Fibroblast of skin of scalp (primary cell): ENCODE data around the gene CDC6.
A peak's percentile ranks its signal among the peaks of the same experiment; 100 is the strongest.

Experiments used
- DNase-seq: peaks from one replicate; pipeline ENCODE4 v3.0.0-alpha.2; 2013

Gene CDC6

DNA sequence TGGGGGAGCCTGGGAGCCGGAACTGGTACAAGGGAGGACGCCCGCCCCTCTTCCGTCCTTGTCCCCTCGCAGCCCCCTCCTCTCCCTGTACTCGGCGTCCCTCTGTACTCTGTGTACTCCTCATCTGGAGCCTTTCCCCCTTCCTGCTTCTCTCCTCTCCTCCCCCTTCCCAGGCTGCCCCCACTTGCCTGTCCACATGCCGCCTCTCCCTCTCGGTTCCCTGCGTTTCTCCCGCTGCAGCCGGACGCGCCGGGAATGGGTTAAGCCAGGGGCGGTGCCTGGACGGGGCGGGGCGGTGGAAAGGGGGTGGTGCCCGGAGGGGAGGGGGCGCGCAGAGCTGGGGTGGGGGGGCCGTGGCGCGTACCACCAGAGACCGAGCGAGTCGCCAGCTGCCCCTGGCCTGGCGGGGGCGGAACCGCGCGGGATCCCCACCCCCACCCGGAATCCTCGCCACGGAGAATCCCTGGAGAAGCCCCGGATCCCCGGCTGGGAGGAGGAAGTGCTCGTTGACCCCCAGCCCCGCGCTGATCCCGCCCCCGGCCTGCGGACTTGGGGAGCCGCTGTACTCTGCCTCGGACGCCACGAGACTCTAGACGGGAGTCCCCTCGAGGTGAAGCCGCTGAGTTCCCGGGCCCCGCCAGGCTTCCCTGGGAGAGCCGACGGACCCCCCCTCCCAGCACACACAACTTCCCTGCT lies 54.3 kb downstream of the CDC6 start:
- peak; percentile 58 for DNase-seq

DNA sequence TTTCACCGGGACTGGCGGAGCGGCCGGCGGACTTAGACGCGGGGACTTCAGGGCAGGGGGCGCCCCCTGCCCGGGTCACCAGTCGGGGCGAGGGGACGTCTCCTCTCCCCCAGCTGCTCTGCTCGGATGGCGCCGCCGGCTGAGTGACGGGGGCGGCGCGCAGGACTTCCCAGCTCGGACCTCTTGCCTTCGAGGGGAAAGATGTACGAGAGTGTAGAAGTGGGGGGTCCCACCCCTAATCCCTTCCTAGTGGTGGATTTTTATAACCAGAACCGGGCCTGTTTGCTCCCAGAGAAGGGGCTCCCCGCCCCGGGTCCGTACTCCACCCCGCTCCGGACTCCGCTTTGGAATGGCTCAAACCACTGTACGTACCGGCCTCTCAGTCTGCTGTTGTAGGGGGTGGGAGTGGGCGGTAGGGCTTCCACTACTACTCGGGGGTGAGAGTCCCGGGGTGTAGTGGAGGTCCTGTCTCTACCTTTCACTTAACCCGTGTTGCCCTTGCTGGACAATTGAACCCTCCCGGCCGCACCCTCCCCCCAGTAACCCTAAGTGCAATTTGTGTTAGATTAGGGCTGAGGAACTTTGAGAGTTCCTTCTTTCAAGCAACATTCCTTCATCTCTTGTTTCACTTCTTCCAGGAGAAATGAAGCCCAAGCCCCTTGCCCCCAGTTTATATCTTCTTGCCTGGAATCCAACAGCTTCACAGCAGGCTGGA lies 55.0 kb downstream of the CDC6 start:
- no peak for DNase-seq

DNA sequence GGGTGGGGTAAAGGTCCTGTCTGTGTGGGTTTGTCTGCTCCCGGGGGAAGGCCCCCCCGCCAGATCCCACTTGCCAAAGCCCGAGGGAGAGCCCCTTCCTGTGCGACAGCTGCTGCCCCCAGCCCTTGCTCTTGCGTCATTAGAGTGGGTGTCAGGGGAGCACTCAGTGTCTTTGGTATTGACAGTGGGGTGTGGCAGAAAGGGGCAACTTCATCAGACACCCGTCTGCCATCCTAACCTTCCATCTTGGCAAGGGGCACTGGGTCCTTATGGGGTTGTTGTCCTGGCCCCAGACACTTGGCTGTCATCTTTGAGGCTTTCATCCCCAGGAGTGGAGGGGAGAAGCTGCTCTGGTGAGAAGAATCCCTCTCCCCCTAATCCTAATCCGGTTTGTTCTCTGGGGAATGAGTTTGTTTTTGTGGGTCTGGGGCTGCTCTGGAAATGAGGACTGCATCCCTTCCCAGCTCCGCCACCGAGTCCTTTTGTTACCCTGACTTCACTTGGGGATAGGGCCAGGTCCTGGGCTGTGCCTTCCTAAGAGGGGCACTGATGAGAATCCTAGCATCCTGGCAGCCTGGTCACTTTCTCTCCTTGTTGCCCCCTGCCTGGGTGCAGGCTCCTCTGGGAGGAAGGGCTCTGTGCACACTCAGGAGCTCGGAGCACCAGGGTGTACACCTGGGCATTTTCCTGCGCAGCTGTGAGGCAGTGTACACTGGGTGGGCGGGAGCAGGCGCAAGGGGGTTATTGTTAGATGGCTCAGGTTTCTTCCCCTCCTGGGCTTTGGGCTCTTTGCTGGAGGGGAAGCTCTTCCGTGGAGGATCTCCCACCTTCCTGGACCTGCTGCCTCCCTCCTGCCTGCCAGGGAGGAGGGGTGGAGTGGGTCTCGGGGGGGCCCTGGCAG lies 55.8 kb downstream of the CDC6 start:
- no peak for DNase-seq

DNA sequence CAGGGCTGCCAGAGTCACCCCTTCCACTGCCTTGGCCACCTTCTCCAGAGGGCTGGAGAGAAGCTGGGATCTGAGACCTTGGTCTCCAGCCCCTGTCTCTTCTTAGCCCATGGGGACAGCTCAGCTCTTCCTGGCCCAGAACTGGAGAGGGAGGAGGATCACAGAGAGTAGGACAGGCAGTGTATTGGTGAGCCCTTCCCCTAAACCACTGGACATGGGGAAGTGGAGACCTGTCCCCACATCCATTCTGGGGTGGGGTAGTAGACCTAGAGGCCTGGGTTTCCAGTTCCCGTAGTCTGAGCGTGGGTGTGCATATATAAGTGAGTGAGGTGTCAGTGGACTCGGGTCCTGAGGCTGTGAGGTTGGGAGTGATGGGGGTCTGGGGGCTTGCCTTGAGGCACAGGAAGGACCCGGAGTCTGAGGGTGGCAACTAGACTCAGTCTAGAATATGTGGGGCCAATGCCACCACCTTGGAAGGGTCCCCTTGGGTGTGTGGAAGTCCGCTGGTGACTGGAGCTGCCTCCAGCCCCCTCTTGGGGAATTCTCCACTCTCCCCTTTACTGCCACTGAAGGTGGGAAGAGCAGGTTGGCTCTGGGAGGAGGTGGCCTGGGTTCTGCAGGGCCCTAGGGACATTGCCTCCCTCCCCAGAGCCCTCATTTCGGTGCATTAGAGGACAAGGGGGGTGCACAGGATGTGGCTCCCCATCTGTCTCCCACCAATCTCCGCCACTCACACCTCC lies 56.9 kb downstream of the CDC6 start:
- DNase-seq: no peak

DNA sequence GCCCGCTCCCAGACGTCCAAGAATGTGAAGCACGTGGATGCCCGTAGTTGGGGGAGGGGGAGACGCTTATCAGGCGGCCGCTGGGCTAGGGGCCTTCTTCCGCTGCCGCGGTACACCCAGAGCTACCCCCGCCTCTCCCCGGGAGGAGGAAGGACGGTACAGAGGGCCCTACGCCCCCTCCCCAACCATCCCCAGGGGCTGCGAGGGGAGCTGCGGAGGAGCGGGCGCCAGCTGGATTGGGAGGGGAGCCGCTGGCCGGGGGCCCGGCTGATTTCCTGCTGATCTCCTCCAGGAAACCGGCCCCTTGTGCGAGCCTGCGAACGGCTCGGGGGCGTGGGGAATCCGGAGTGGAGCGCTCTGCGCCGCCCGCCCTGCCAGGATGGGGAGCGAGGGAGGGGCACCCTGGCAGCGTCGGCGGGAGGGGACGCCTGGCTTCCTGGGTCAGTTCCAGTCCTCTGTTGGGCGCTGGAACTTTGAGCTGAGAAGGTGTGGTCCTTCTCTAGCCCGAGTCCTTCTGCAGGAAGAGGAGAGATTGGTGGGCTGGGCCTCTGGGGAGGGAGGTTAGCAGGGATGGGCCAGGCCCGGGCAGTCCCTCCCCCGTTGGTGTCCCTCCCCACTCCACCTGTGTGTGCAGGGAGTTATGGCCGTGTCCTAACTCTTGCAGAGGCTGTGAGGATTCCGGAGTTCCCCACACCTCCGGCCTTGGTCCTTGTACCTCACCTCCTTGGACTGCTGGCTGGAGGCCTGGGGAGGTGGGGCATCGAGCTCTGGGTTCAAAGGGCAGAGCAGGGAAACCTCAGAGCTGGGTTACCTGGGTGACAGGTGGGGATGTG lies 57.7 kb downstream of the CDC6 start:
- DNase-seq: peak; percentile 63

DNA sequence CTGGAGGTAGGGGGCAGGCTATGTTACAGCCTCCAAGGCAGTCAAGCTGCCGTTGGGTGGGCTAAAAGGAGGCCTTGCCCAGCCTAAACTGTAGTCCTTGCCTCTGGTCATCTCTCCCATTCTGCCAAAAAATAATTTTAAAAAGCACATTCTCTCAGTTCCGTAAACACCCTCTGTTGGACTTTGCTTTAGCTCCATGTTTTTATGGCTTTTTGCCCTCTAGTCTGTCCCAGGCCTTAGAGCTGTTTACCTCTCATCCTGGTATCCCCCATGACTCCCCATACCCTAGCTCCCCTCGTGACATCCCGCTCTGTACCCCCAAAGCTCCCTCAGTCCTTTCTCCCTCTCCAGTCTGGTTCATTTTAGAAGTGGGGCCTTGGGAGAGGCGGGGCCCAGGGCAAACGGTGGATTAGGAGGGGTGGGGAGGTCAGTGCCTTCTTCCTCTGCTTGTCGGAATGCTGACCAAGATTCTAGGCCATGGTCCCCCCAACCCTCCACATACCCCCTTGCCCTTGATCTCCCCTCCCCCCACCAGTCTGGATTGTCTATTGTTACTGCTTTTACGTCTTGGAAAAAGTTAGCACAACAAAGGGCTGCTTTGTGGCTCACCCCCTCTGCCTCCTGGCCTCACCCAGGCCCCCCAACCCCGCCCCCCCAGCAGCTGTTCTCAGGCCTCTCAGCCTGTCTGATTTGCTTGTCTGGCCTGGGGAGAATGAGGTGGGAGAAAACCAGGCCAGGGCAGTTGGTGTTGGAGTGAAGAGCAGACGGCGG lies 58.5 kb downstream of the CDC6 start:
- DNase-seq: no peak

DNA sequence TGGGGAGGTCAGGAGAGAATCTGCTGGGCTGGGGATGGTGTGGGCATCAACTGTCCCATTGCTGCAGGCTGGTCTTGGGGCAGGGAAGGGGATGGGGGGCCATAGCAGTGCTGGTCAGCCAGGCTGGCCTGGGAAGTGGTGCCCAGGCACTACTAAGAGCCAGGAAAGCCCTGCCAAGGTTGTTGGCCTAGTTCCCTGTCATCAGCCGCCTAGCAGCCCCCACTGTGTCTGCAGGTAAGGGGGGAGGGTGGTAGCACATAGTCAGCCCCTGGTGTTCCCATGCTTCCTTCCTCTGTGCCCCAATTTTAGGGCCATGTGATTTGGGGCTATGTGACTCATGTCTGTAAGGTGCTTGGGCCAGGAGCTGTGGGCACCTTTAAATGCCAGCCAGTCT lies 59.1 kb downstream of the CDC6 start:
- DNase-seq: no peak

DNA sequence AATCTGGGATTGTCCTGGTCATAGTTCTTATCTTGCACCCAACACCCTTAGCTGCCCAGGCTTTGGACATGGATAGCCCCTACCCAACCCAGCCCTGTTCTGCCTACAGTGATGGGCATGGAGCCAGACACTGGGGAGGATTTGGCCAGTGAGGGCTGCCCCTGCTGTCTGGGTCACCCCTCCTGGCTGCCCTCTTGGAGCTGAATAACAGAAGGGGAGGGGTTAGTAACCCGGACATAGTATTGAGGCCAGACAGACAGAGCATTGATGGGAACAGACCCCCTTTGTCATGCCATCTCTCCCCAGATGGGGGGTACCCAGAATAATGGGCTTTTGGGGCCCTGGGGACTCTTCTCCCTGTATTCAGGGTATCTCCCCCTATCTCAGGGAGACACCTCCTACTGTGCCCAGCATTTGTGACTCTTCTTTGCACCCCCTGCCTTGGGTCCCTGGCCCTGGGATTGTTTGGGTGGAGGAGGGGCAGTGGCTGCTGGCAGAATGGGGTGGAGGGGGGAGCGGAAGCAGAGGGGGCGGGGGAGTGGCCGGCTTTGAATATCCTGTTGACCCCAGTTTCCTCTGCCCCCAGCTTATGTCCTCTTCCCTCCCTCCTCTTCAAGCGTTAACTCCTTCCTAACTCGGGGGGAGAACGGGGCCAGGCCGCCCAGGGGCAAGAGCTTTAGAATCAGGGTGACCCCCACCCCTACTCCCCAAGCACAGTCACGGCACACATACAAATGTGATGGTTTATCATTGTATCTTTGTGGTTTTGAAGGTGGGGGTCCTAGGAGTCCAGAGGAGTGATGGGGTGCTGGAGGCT lies 59.8 kb downstream of the CDC6 start:
- no peak for DNase-seq

DNA sequence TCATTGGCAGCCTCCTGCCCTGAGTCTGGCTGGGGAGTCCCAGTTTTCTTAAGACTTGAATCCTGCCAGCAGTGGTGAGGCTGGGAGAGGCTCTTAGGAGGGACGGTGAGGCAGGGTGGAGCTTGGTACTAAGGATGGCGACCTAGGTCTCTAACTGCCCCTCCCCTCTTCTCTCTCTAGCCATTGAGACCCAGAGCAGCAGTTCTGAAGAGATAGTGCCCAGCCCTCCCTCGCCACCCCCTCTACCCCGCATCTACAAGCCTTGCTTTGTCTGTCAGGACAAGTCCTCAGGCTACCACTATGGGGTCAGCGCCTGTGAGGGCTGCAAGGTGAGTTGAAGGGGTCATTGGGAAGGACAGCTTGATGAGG lies 60.4 kb downstream of the CDC6 start:
- no peak for DNase-seq

DNA sequence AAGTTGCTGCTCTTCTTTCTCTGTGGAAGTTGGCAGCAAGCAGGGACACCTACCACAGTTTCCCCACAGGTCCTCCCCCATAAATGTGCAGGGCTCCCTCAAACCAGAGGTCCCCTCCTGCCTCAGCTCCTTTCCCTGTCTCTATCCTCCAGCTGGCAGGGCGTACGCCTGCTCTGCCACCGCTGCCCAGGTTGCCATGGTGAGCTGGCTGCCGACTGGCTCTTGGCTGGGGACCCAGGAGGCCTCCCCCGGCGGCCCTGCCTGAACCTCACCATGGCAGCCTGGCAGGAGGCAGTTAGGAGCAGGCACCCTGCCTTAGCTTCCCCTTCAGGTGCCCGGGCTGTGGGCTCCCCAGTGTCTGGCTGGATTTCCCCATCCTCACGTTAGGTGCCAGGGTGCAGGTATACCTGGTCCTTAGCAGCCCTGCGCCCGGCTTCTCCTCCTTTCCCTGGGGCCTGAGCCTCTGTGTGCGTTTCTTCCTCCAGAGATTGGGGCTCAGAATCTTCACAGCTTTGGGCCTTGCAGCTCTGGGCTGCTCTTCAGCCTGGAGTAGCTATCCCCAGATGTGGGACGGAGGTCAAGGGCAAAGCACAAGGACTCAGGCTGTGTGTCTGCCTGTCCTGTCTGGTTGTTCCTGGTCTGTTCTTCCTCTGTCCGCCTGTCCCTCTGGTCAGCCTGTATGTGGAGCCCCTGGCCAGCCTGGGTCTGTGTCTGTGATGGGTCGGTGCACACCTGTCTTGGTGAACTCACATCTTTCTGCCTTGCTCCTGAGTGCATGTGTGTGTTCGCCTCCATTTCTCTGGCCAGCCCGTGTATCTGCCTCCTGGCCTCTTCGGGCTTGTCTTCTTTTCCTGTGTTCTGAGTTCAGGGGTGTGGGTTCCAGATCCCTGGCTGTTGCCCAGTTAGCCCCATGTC lies 61.1 kb downstream of the CDC6 start:
- no peak for DNase-seq

DNA sequence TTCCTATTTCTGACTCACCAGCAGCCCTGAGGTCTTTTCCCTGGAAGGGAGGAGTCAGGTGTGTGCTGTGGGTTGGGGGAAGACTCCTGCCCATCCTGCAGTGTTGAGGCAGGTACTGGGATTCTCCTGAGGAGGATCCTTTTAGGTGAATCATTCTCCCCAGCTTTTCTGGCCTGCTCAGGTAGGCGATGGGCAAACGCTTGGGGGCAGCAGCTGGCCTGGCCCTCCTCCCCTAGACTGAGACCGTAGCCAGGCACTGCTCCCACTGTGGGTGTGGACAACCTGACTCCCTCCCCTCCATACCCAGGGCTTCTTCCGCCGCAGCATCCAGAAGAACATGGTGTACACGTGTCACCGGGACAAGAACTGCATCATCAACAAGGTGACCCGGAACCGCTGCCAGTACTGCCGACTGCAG lies 61.8 kb downstream of the CDC6 start:
- no peak for DNase-seq

DNA sequence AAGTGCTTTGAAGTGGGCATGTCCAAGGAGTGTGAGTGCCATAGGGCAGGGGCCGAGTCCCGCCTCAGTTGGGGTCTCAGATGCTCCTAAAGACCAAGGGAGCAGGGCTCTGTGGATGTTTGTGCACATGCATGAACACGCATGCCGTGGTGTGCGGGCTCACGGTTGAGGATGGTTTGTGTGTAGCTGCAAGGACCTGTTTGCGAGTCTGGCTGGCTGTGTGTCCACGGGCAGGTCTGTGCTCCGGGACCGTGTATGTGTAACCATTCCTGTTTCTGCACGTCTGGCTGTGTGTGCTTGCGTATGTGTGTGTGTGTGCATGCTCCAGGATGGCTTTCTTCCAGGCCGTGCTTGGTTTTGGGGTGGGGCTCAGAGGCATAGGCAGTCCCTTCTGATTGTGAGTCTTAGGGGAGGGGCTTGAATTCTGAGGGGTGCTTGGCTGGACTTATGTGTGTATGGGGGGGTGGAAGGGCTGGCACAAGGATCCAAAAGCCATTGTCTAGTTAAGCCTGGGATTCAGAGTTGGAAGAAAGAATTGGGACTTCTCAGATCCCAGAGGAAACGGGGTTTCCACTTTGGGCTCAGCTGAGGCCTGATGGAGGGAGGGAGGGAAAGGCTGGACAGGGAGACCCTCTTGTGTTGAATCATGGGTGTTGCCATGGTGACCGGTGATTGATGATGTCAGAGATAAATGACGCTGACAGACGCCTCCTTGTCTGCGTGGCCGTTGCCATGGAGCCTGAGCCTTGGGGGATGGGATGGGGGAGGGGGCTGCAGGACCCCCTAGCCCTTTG lies 62.4 kb downstream of the CDC6 start:
- peak; percentile 53 for DNase-seq

DNA sequence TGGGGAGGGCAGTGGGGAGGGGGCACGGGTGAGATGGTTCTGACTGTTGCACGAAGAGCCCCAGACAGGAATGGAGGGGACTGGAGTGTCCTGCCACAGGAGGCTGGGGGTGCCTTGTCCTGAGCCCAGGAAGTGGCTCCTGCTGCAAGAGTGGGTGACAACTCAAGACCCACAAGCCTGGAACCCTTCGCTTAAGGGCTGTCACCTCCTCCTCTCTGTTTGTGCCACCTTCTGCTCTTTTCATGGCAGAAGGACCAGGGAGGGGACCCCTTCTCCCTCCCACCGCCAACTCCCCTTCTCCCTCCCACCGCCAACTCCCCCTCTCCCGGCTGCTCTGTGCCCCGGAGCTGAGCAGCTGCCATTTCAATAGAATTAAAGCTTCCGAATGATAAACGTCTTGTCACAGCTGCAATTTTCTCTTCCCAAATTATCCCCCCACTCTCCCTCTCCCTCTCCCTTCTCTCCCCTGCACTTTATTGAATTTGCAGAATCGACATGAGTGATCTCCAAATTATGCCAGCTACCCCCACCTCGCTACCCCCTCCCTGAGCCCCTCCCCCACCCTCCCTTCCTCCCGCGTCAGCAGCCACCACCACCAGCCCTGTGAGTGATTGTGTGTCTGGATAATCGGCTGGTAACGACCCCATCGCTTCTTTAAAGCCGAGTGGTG lies 63.1 kb downstream of the CDC6 start:
- DNase-seq: no peak

DNA sequence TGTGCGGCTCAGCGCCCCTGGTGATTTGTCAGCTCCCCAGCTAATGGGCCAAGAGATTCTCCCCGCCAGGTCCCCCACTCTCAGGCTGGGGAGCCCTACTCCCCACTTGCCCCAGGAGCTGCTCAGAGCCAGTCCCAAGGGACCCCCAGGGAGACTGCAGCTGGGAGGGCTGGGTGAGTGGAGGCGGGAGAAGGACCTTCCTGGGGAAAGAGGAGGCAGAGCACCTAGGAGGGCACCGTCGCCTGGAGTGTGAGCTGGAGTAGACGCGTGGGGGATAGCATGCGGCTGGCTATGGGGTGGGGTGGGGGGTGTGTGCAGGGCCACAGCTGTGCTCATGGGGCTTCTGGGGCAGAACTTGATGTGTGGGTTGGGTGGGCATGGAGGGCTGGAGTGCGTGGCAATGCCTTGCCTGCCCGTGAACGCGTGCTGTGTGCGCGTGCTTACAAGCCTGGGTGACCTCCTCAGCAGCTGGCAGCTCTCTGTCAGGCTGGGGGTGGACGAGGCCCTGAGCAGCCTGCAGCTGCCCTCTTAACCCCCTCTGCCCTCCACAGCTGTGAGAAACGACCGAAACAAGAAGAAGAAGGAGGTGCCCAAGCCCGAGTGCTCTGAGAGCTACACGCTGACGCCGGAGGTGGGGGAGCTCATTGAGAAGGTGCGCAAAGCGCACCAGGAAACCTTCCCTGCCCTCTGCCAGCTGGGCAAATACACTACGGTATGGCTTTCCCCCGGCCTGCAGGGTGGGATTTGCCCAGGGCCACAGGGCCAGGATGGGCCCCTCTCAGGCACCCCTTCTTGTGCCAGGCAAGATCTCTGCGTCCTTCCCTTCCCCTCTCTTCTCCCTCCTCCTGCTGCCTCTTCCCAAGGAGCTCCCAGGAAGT lies 63.9 kb downstream of the CDC6 start:
- DNase-seq: no peak

DNA sequence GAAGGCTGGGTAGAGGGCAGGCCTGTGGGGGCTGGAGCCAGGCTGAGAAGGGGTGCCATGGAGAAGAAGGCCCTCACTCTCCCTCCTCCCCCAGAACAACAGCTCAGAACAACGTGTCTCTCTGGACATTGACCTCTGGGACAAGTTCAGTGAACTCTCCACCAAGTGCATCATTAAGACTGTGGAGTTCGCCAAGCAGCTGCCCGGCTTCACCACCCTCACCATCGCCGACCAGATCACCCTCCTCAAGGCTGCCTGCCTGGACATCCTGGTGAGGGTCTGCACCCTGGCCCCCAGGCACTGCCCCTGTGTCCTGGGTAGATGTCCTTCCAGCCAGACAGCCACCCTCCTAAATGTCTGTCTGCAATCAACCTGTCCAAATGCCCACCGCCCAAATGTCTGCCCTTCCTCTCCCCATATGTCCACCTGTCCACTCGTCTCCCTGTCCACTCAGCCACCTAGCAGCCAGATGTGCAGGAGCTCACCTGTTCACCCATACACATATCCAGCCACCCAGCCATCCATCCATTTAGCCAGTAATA lies 64.6 kb downstream of the CDC6 start:
- DNase-seq: no peak

DNA sequence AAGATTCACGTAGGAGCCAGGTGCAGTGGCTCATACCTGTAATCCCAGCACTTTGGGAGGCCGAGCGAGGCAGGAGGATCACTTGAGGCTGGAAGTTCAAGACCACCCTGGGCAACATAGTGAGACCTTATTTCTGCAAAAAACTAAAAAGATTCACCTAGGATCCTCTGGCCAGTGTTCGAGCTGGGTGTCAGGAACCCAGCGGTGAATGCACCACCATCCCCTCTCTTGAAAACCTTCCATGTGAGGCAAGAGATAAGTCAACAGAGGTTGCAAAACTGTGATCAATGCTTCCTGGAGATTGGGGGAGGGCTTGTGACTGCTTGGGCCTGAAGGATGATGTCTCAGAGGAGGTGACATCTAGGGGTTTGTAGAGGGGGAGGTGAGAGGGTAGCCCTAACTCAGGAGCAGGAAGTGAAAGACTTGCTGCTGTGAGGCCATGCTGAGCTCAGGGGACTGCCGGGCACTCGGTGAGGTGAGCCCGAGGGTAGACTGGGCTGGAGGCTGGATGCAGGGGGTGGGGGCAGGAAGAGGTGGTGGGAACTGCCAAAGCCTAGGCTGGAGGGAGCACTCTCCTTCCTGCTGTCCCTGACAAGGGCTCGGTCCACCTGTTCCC lies 65.2 kb downstream of the CDC6 start:
- DNase-seq: no peak
